Measurements from ENCODE around the gene CAPRIN2. TPM values are rescaled to one million over a fixed set of nuclear protein-coding genes. Genes with fewer than 3 reads are reported as not detected.

Gene CAPRIN2
- total RNA-seq, 1 experiment from 2014 or later, result 29.5 TPM

- ChIA-PET CTCF (interaction anchor here (0.6 to 1.6 kb wide), 4 partner anchors 11 to 42 kb away, joined by 3 to 6 read pairs (median 3); no protein-coding TSS in a partner anchor), POLR2A (ENCODE audit: unreplicated experiment) (interaction anchor here (0.5 to 0.8 kb wide), 5 partner anchors 9 to 1416 kb away, joined by 3 to 17 read pairs (median 11); partner anchors contain the start of gene CAPRIN2)
- Histone ChIP-seq H3K36me3 (ENCODE audit: low read depth) (peaks cover 14% of the 10 kb centered on the region), H3K79me2 (ENCODE audit: low read depth) (peaks cover 20% of the 10 kb centered on the region), H3K4me3 (peak overlapping the region; percentile 82), H2AFZ (peak overlapping the region; percentile 45; the same call in 1 of the 2 replicates), H3K27me3 (ENCODE audit: insufficient read depth, low read depth) (no peaks in the 10 kb centered on the region), H3K9me3 (ENCODE audit: insufficient read depth, low read depth) (no peaks in the 10 kb centered on the region), H3K4me1 (replicated peaks; ENCODE audit: insufficient read depth) (peaks cover 49% of the 10 kb centered on the region), H3F3A (ENCODE audit: insufficient read depth, low read depth) (peaks cover 59% of the 10 kb centered on the region), H3K27ac (peak overlapping the region; percentile 94), H3K4me2 (peak overlapping the region; percentile 79), H4K20me1 (ENCODE audit: insufficient read depth) (no peaks in the 10 kb centered on the region), H3K9me2 (ENCODE audit: insufficient read depth) (no peaks in the 10 kb centered on the region)
- TF ChIP-seq, protein P1, sequence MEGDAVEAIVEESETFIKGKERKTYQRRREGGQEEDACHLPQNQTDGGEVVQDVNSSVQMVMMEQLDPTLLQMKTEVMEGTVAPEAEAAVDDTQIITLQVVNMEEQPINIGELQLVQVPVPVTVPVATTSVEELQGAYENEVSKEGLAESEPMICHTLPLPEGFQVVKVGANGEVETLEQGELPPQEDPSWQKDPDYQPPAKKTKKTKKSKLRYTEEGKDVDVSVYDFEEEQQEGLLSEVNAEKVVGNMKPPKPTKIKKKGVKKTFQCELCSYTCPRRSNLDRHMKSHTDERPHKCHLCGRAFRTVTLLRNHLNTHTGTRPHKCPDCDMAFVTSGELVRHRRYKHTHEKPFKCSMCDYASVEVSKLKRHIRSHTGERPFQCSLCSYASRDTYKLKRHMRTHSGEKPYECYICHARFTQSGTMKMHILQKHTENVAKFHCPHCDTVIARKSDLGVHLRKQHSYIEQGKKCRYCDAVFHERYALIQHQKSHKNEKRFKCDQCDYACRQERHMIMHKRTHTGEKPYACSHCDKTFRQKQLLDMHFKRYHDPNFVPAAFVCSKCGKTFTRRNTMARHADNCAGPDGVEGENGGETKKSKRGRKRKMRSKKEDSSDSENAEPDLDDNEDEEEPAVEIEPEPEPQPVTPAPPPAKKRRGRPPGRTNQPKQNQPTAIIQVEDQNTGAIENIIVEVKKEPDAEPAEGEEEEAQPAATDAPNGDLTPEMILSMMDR (conservative IDR thresholded peaks at IDR 0.05), result no peak
- TF ChIP-seq EZH2 (IDR thresholded peaks at IDR 0.05; ENCODE audit: low read depth), result no peak
- intact Hi-C loops (cut with micrococcal nuclease; ENCODE audit: unreplicated experiment), result loop anchor here (1.0 kb wide), 1 partner anchor 101 kb away; the partner anchor contains the start of gene IPO8
- BruUV-seq (replicated peaks), result no TSS peak
- peak; percentile 54 to 67 for DNase-seq
Measured at GRCh38 chr12:30796313-30796780, 41.6 kb upstream of the CAPRIN2 start.

- H3F3A ChIP-seq (ENCODE audit: insufficient read depth, low read depth), result peaks cover 59% of the 10 kb centered on the region
- intact Hi-C loops (cut with micrococcal nuclease; ENCODE audit: unreplicated experiment), result loop anchor here (1.0 kb wide), 2 partner anchors 41 to 100 kb away; partner anchors contain the start of genes CAPRIN2 and IPO8
Measured at GRCh38 chr12:30795410-30796312, 40.9 kb upstream of the CAPRIN2 start.

More at GRCh38 chr12:30795410-30796312, 40.9 kb upstream of the CAPRIN2 start:
- peak overlapping the region; percentile 94 for H3K27ac ChIP-seq
- peaks cover 55% of the 10 kb centered on the region for H3K4me1 ChIP-seq (replicated peaks; ENCODE audit: insufficient read depth)
- no peaks in the 10 kb centered on the region for H4K20me1 ChIP-seq (ENCODE audit: insufficient read depth)
- no peaks in the 10 kb centered on the region for H3K9me3 ChIP-seq (ENCODE audit: insufficient read depth, low read depth)
- ChIA-PET POLR2A (ENCODE audit: unreplicated experiment) (interaction anchor here (0.5 to 1.3 kb wide), 7 partner anchors 10 to 1367 kb away, joined by 4 to 17 read pairs (median 11); no protein-coding TSS in a partner anchor), CTCF (interaction anchor here (0.6 to 1.6 kb wide), 5 partner anchors 10 to 132 kb away, joined by 3 to 6 read pairs (median 3); no protein-coding TSS in a partner anchor)
- H3K4me2 ChIP-seq, result peak overlapping the region; percentile 79
- TF ChIP-seq, protein P1 (conservative IDR thresholded peaks at IDR 0.05), result no peak
- no peak for TF ChIP-seq EZH2 (IDR thresholded peaks at IDR 0.05; ENCODE audit: low read depth)
- no peaks in the 10 kb centered on the region for H3K27me3 ChIP-seq (ENCODE audit: insufficient read depth, low read depth)
- peak overlapping the region; percentile 82 for H3K4me3 ChIP-seq
- H3K79me2 ChIP-seq (ENCODE audit: low read depth), result peaks cover 26% of the 10 kb centered on the region
- H3K9me2 ChIP-seq (ENCODE audit: insufficient read depth), result no peaks in the 10 kb centered on the region
- peak overlapping the region; percentile 45 for H2AFZ ChIP-seq
- peak; percentile 67 to 78 for DNase-seq
- BruUV-seq (replicated peaks), result TSS peak; percentile 34
- H3K36me3 ChIP-seq (ENCODE audit: low read depth), result peaks cover 7% of the 10 kb centered on the region
